Measurements from ENCODE around the gene NRXN3. TPM values are rescaled to one million over a fixed set of nuclear protein-coding genes. Genes with fewer than 3 reads are reported as not detected.

The NRXN3 gene
- total RNA-seq, 4 donors from 2014 or later = 4.1 to 11.9 (median 5.8) TPM

DNA sequence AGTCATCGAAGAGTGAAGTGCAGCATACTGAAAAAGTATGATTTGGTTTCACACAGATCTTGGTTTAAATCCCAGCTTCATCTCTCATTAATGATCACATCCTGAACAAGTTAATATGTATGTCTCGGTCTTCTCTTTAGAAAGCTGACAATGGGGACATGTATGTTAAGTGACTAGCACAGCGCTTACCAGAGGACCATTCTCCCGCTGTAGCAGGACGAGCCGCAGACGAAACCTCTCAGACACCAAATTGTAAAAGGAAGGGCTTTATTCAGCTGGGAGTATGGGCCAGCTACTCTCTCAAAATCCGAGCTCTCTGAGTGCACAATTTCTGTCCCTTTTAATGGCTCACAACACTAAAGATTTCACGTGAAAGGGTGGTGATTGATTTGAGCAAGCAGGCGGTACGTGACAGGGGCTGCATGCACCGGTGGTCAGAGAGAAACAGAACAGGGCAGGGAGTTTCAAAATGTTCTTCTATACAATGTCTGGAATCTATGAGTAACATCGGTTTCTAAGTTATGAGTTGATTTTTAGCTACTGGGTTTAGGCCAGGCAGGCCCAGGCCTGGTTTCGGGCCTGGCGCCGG, 1358.7 kb downstream of the NRXN3 start:
- H3K27ac ChIP-seq = no peak overlapping the region
- no peaks in the 10 kb centered on the region for H3K27me3 ChIP-seq
- 77 to 86% methylated on average over 10 to 16 of the region's 16 CpGs for WGBS, 2 donors (ENCODE audit: low coverage in 1 of 2)
- no peaks in the 10 kb centered on the region for H3K9me3 ChIP-seq
- intact Hi-C loops (cut with DNase I; ENCODE audit: low total_unique reads) (no loop called here), in situ Hi-C loops (cut with MboI; ENCODE audit: low pct_ligation_motif_present in 1 of 4, low pct_unique_long_range_greater_than_20kb in 1 of 4, low sequenced_read_pairs in 3 of 4) (no loop called here)
- H3K4me1 ChIP-seq = no peaks in the 10 kb centered on the region
- H3K4me3 ChIP-seq = no peak overlapping the region
- no peaks in the 10 kb centered on the region for H3K36me3 ChIP-seq
- no peak for DNase-seq
- no peak for TF ChIP-seq POLR2AphosphoS5 (IDR thresholded peaks at IDR 0.05)
- TF ChIP-seq POLR2A (IDR thresholded peaks at IDR 0.05) = no peak
- no peak for TF ChIP-seq EP300 (IDR thresholded peaks at IDR 0.05; ENCODE audit: low read depth)
- TF ChIP-seq, protein P1, sequence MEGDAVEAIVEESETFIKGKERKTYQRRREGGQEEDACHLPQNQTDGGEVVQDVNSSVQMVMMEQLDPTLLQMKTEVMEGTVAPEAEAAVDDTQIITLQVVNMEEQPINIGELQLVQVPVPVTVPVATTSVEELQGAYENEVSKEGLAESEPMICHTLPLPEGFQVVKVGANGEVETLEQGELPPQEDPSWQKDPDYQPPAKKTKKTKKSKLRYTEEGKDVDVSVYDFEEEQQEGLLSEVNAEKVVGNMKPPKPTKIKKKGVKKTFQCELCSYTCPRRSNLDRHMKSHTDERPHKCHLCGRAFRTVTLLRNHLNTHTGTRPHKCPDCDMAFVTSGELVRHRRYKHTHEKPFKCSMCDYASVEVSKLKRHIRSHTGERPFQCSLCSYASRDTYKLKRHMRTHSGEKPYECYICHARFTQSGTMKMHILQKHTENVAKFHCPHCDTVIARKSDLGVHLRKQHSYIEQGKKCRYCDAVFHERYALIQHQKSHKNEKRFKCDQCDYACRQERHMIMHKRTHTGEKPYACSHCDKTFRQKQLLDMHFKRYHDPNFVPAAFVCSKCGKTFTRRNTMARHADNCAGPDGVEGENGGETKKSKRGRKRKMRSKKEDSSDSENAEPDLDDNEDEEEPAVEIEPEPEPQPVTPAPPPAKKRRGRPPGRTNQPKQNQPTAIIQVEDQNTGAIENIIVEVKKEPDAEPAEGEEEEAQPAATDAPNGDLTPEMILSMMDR (IDR thresholded peaks at IDR 0.05) = no peak

- WGBS, 2 donors (ENCODE audit: low coverage in 1 of 2) = 73 to 91% methylated on average over 1 of the region's 1 CpG
- H3K9me3 ChIP-seq = no peaks in the 10 kb centered on the region
- no peak for DNase-seq
- in situ Hi-C loops (cut with MboI; ENCODE audit: low pct_ligation_motif_present in 1 of 4, low pct_unique_long_range_greater_than_20kb in 1 of 4, low sequenced_read_pairs in 3 of 4) (no loop called here), intact Hi-C loops (cut with DNase I; ENCODE audit: low total_unique reads) (no loop called here)
- no peak overlapping the region for H3K27ac ChIP-seq
- no peaks in the 10 kb centered on the region for H3K27me3 ChIP-seq
- H3K36me3 ChIP-seq = no peaks in the 10 kb centered on the region
- TF ChIP-seq, protein P1 (IDR thresholded peaks at IDR 0.05) = no peak
- TF ChIP-seq POLR2A (IDR thresholded peaks at IDR 0.05) = no peak
- no peak for TF ChIP-seq POLR2AphosphoS5 (IDR thresholded peaks at IDR 0.05)
- no peak for TF ChIP-seq EP300 (IDR thresholded peaks at IDR 0.05; ENCODE audit: low read depth)
- no peak overlapping the region for H3K4me3 ChIP-seq
- H3K4me1 ChIP-seq = no peaks in the 10 kb centered on the region
These were observed 1360.4 kb downstream of the NRXN3 start for GRCh38 chr14:79530555-79530954.

DNA sequence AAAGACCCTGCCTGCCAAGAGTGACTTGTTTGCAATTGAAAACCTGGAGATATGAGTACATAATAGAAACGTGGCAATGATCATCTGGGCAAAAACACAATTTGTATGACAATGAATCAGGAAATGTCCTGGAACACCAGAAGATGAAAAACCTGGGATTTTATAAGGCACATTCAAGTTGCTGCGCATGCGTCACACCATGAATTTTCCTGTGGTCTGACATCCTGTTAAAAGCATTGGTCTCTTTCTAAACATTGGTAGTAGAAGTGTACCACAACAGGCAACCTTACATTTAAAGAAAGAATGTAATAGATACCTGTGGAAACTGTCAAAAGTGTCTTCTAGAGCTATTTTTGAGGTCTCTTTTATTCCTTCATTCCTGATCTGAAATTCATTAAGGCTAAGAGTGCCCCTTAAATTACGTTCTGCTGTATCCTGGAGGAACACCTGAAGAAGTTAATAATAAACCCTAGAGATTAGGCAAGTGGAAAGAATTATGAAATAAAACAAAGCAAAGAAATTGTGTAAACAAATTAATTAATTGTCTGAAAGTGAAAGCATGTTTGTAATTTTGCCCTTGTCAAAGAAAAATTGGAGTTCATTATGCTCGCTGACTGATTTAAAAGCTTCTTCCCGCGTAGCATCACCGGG, 1364.7 kb downstream of the NRXN3 start:
- H3K4me1 ChIP-seq = no peaks in the 10 kb centered on the region
- H3K9me3 ChIP-seq = no peaks in the 10 kb centered on the region
- no peaks in the 10 kb centered on the region for H3K27me3 ChIP-seq
- TF ChIP-seq POLR2AphosphoS5 (IDR thresholded peaks at IDR 0.05) (no peak), POLR2A (IDR thresholded peaks at IDR 0.05) (no peak), EP300 (IDR thresholded peaks at IDR 0.05; ENCODE audit: low read depth) (no peak)
- TF ChIP-seq, protein P1 (IDR thresholded peaks at IDR 0.05) = no peak
- no peak overlapping the region for H3K27ac ChIP-seq
- H3K4me3 ChIP-seq = no peak overlapping the region
- WGBS, 2 donors (ENCODE audit: low coverage in 1 of 2) = 63% methylated on average over 8 of the region's 8 CpGs
- in situ Hi-C loops (cut with MboI; ENCODE audit: low pct_ligation_motif_present in 1 of 4, low pct_unique_long_range_greater_than_20kb in 1 of 4, low sequenced_read_pairs in 3 of 4) = no loop called here
- intact Hi-C loops (cut with DNase I; ENCODE audit: low total_unique reads) = no loop called here
- DNase-seq = no peak
- H3K36me3 ChIP-seq = no peaks in the 10 kb centered on the region

- in situ Hi-C loops (cut with MboI; ENCODE audit: low pct_ligation_motif_present in 1 of 4, low pct_unique_long_range_greater_than_20kb in 1 of 4, low sequenced_read_pairs in 3 of 4) (no loop called here), intact Hi-C loops (cut with DNase I; ENCODE audit: low total_unique reads) (no loop called here)
- Histone ChIP-seq H3K4me3 (no peak overlapping the region), H3K27me3 (no peaks in the 10 kb centered on the region), H3K4me1 (no peaks in the 10 kb centered on the region), H3K36me3 (no peaks in the 10 kb centered on the region), H3K27ac (no peak overlapping the region), H3K9me3 (no peaks in the 10 kb centered on the region)
- WGBS, 2 donors (ENCODE audit: low coverage in 1 of 2) = 75 to 83% methylated on average over 1 of the region's 1 CpG
- TF ChIP-seq POLR2A (IDR thresholded peaks at IDR 0.05) (no peak), EP300 (IDR thresholded peaks at IDR 0.05; ENCODE audit: low read depth) (no peak), POLR2AphosphoS5 (IDR thresholded peaks at IDR 0.05) (no peak)
- TF ChIP-seq, protein P1 (IDR thresholded peaks at IDR 0.05) = no peak
- no peak for DNase-seq
These were observed 1370.2 kb downstream of the NRXN3 start for GRCh38 chr14:79540394-79540793.
